Cardiac fibroblast (primary cell): Measurements from ENCODE around the gene CNOT1.

ENCODE experiments used
- DNase-seq, 2 donors: peaks; one replicate each; pipeline versions ENCODE4 v3.0.0 to v3.0.0-alpha.2; 2010; ENCODE audit warnings: low read depth in 2 of 2
- H3K4me3 ChIP-seq, 2 donors: replicated peaks in 1 of 2; 1 replicate in 1 of 2; 2 replicates in 1 of 2; pipeline ENCODE4 v1.5.1; 2011; ENCODE audit warnings: low read depth in 2 of 2, low read length in 2 of 2, mild to moderate bottlenecking in 2 of 2, moderate library complexity in 1 of 2
- CTCF ChIP-seq: IDR thresholded peaks from one replicate; pipeline ENCODE4 v1.5.1; 2011; ENCODE audit warnings: low read depth, mild to moderate bottlenecking, low read length, inconsistent platforms

The CNOT1 gene

GRCh38 chr16:58475091-58475619, 154.5 kb downstream of the CNOT1 start:
- TF ChIP-seq CTCF: no peak
- DNase-seq: no peak
- no peak overlapping the region for H3K4me3 ChIP-seq

GRCh38 chr16:58474296-58474695, 155.3 kb downstream of the CNOT1 start:
- no peak for DNase-seq
- H3K4me3 ChIP-seq: no peak overlapping the region
- TF ChIP-seq CTCF: no peak

GRCh38 chr16:58472827-58473226, 156.8 kb downstream of the CNOT1 start:
- no peak for TF ChIP-seq CTCF
- DNase-seq: no peak
- no peak overlapping the region for H3K4me3 ChIP-seq

- no peak overlapping the region for H3K4me3 ChIP-seq
- no peak for TF ChIP-seq CTCF
- no peak for DNase-seq
These were observed 157.4 kb downstream of the CNOT1 start for GRCh38 chr16:58472266-58472665.

GRCh38 chr16:58471209-58471975, 158.2 kb downstream of the CNOT1 start:
- TF ChIP-seq CTCF: no peak
- no peak for DNase-seq

More at GRCh38 chr16:58471209-58471975, 158.2 kb downstream of the CNOT1 start:
- no peak overlapping the region for H3K4me3 ChIP-seq
